Measurements from ENCODE around the gene SMIM28.
"Not testable (repeated sequence)": the region's sequence is repeated elsewhere in the genome, so short reads cannot be mapped to it uniquely, and the experiment has no call there.

The SMIM28 gene

GRCh38 chr6:138406443-138406842 lies 28.7 kb downstream of the SMIM28 start:
- DNase-seq, result no peak

GRCh38 chr6:138410048-138410735 lies 32.5 kb downstream of the SMIM28 start:
- DNase-seq, result peak; percentile 55

GRCh38 chr6:138410972-138411880 lies 33.5 kb downstream of the SMIM28 start:
- DNase-seq, result peak; percentile 57

GRCh38 chr6:138415125-138415524 lies 37.4 kb downstream of the SMIM28 start:
- DNase-seq, result no peak

- DNase-seq, result no peak
Measured at GRCh38 chr6:138416206-138416605, 38.5 kb downstream of the SMIM28 start.

- DNase-seq, result no peak
Measured at GRCh38 chr6:138417493-138418117, 39.9 kb downstream of the SMIM28 start.

GRCh38 chr6:138418118-138418742 lies 40.5 kb downstream of the SMIM28 start:
- DNase-seq, result no peak

GRCh38 chr6:138419766-138420165 lies 42.1 kb downstream of the SMIM28 start:
- DNase-seq, result no peak

GRCh38 chr6:138420356-138420755 lies 42.7 kb downstream of the SMIM28 start:
- no peak for DNase-seq

- DNase-seq, result no peak
Measured at GRCh38 chr6:138421089-138421488, 43.4 kb downstream of the SMIM28 start.

- no peak for DNase-seq
Measured at GRCh38 chr6:138421608-138422007, 43.9 kb downstream of the SMIM28 start.

- DNase-seq, result no peak
Measured at GRCh38 chr6:138422861-138423260, 45.2 kb downstream of the SMIM28 start.

GRCh38 chr6:138424004-138424904 lies 46.5 kb downstream of the SMIM28 start:
- no peak for DNase-seq

GRCh38 chr6:138425256-138425655 lies 47.6 kb downstream of the SMIM28 start:
- DNase-seq, result not testable (repeated sequence)

- DNase-seq, result no peak
Measured at GRCh38 chr6:138426500-138427123, 48.9 kb downstream of the SMIM28 start.

GRCh38 chr6:138427701-138428100 lies 50.0 kb downstream of the SMIM28 start:
- DNase-seq, result no peak

- peak; percentile 54 for DNase-seq
Measured at GRCh38 chr6:138428944-138429598, 51.4 kb downstream of the SMIM28 start.

- no peak for DNase-seq
Measured at GRCh38 chr6:138429761-138430160, 52.1 kb downstream of the SMIM28 start.

GRCh38 chr6:138430361-138431145 lies 52.8 kb downstream of the SMIM28 start:
- no peak for DNase-seq
